Measurements from ENCODE around the gene CFAP69. TPM values are rescaled to one million over a fixed set of nuclear protein-coding genes. Genes with fewer than 3 reads are reported as not detected.

Gene CFAP69
- total RNA-seq, 1 donor from 2014 or later, result 0.55 TPM

- H3K4me1 Mint-ChIP-seq (ENCODE audit: low read depth), result no peaks in the 10 kb centered on the region
- H3K27ac Mint-ChIP-seq (ENCODE audit: unreplicated experiment), result no peak overlapping the region
- no peak overlapping the region for H3K4me3 Mint-ChIP-seq (ENCODE audit: unreplicated experiment)
- DNase-seq (ENCODE audit: low spot score), result no peak
- peaks cover 6% of the 10 kb centered on the region for H3K27me3 Mint-ChIP-seq (ENCODE audit: low read depth)
- TF ChIP-seq CTCF (IDR thresholded peaks at IDR 0.05), result no peak
- H3K9me3 Mint-ChIP-seq (ENCODE audit: low read depth), result peaks cover 7% of the 10 kb centered on the region
- H3K36me3 Mint-ChIP-seq (ENCODE audit: low read depth), result no peaks in the 10 kb centered on the region
Observed at GRCh38 chr7:90288154-90288553, 43.2 kb downstream of the CFAP69 start.

- Mint-ChIP-seq H3K4me1 (ENCODE audit: low read depth) (no peaks in the 10 kb centered on the region), H3K27me3 (ENCODE audit: low read depth) (peaks cover 11% of the 10 kb centered on the region), H3K4me3 (ENCODE audit: unreplicated experiment) (no peak overlapping the region), H3K27ac (ENCODE audit: unreplicated experiment) (no peak overlapping the region), H3K36me3 (ENCODE audit: low read depth) (no peaks in the 10 kb centered on the region), H3K9me3 (ENCODE audit: low read depth) (peaks cover 7% of the 10 kb centered on the region)
- no peak for TF ChIP-seq CTCF (IDR thresholded peaks at IDR 0.05)
- DNase-seq (ENCODE audit: low spot score), result no peak
Observed at GRCh38 chr7:90290244-90291113, 45.5 kb downstream of the CFAP69 start.

DNA sequence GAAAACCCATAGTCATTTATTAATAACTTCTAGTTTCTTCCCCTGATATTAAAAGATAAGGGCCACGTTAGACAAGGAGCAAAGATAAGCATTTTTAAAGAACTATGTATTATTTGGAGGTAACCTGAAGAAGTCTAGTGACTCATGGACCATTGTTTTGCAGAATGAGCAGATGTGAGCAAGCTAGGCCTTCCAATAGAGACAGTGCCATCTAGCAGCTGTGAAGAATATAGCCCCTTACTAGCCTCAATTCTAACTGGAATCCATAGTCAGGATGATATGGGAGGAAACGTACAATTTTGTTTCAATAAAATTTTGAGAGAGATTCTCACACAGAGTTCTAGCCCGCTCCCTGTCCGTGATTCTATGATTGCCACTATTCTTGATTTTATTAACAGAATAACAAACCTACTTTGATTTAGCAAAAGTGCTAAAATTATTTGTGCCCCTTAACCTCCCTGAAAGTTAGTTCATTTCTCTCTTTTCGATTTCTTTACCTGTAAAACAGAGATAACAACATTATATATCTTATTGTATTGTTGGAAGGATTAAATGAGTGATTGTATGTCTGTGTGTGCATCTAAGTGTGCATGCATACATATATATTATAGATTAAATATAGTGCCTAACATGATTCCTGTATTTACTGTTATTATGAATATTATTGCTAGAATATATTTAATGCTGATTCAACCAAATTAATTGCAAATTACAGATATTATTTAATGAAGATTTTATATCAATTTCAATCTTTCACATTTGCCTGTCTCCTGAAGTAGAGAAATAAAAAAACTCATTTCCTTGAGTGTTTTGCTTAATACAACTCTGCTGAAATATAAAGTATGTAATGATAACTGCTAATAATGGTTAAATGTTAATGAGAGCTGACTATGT is 53.4 kb downstream of the CFAP69 start:
- H3K27ac Mint-ChIP-seq (ENCODE audit: unreplicated experiment), result no peak overlapping the region
- no peaks in the 10 kb centered on the region for H3K4me1 Mint-ChIP-seq (ENCODE audit: low read depth)
- no peak for DNase-seq (ENCODE audit: low spot score)
- TF ChIP-seq CTCF (IDR thresholded peaks at IDR 0.05), result peak; percentile 76
- peaks cover 6% of the 10 kb centered on the region for H3K9me3 Mint-ChIP-seq (ENCODE audit: low read depth)
- H3K27me3 Mint-ChIP-seq (ENCODE audit: low read depth), result peaks cover 8% of the 10 kb centered on the region
- no peaks in the 10 kb centered on the region for H3K36me3 Mint-ChIP-seq (ENCODE audit: low read depth)
- H3K4me3 Mint-ChIP-seq (ENCODE audit: unreplicated experiment), result no peak overlapping the region

DNA sequence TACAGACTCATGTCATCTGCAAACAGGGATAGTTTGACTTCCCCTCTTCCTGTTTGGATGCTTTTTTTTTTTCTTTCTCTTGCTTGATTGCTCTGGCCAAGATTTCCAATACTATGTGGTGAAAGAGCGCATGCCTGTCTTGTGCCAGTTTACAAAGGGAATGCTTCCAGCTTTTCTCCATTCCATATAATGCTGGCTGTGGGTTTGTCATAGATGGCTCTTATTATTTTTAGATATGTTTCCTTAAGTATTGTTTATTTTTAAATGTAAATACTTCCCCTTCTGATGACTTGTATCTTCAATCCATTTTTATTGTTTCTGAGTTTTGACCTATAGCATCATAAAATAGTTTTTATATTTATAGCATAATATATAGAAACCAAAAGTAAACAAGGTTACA is 58.3 kb downstream of the CFAP69 start:
- Mint-ChIP-seq H3K4me3 (ENCODE audit: unreplicated experiment) (no peak overlapping the region), H3K27ac (ENCODE audit: unreplicated experiment) (no peak overlapping the region), H3K36me3 (ENCODE audit: low read depth) (no peaks in the 10 kb centered on the region), H3K4me1 (ENCODE audit: low read depth) (no peaks in the 10 kb centered on the region), H3K27me3 (ENCODE audit: low read depth) (peaks cover 3% of the 10 kb centered on the region), H3K9me3 (ENCODE audit: low read depth) (peaks cover 6% of the 10 kb centered on the region)
- DNase-seq (ENCODE audit: low spot score), result no peak
- TF ChIP-seq CTCF (IDR thresholded peaks at IDR 0.05), result no peak

GRCh38 chr7:90309872-90310271 is 64.9 kb downstream of the CFAP69 start:
- H3K27ac Mint-ChIP-seq (ENCODE audit: unreplicated experiment), result no peak overlapping the region
- H3K9me3 Mint-ChIP-seq (ENCODE audit: low read depth), result no peaks in the 10 kb centered on the region
- H3K4me3 Mint-ChIP-seq (ENCODE audit: unreplicated experiment), result no peak overlapping the region
- H3K4me1 Mint-ChIP-seq (ENCODE audit: low read depth), result no peaks in the 10 kb centered on the region
- no peak for DNase-seq (ENCODE audit: low spot score)
- peaks cover 10% of the 10 kb centered on the region for H3K27me3 Mint-ChIP-seq (ENCODE audit: low read depth)
- H3K36me3 Mint-ChIP-seq (ENCODE audit: low read depth), result no peaks in the 10 kb centered on the region
- no peak for TF ChIP-seq CTCF (IDR thresholded peaks at IDR 0.05)

All from chondrocyte (in vitro differentiated cells).